Stimulated activated CD4-positive, alpha-beta T cell treated with anti-CD3 and anti-CD28 coated beads, Interleukin-15, amount 100 ng/mL, for 1 hour (primary cell): ENCODE measurements around the gene VN1R5.

ENCODE experiments used
- DNase-seq, 2 donors: peaks; one replicate each; pipeline ENCODE4 v3.0.0-alpha.2; 2020; ENCODE audit warnings: low read depth in 1 of 2, low spot score in 1 of 2

Gene VN1R5

DNA sequence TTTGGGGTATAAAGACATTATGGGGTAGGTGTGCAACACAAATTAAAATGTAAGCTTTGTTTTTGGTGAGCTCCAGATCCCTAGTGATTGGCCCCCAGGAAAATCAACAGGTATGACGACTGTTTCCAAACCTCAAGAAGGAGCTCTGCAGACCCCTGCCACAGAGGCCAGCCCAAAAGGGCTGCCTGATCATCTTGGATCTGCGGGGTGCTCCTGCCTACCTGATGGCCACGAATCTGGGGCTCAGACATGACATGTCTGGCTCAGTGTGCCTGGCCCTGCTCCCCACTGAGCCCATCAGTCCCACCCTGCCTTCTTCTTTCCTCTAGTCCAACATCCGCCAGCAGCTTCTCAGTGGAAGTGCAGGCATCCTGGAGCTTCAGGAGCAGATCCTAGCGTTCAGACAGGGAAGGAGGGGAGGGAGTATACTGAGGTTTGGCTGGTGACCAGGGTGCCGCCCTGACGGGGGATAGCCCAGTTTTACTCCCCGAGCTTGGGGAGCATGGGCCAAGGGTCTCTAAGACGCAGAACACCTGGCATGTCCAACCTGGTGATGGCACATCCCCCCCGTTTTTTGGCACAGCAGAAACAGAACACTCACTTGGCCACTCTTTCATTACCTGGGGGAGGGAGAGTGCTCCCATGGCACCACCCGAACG, 44.0 kb downstream of the VN1R5 start:
- DNase-seq: no peak

DNA sequence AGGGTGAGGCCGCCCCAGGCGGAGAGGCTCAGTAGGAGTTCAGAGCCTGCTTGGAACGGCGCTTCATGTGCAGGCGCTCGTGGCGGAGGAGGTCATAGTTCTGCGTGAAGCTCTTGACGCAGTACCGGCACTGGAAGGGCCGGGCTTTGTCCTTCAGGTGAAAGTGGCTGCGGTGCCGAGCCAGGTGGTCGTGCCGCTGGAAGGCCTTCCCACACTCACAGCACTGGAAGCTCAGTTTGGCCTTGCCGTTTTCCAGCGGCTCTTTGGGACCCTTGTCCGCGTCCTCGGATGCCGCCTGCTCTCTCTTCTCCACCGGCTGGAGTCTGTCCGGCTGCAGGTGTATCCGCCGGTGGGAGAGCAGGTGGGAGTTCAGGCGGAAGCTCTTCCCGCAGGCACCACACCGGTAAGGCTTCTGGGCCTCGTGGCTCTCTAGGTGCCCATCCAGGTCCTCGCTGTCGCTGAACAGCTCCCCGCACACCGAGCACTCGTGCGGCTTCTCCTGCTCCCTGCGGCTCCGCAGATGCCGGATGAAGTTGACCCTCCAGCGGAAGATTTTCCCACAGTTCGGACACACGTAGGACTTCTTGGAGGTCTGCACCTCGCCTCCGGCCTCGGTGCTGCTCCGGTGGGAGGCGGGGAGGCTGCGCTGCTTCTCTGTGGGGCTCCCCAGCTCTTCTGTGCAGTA, 44.8 kb downstream of the VN1R5 start:
- no peak for DNase-seq

DNA sequence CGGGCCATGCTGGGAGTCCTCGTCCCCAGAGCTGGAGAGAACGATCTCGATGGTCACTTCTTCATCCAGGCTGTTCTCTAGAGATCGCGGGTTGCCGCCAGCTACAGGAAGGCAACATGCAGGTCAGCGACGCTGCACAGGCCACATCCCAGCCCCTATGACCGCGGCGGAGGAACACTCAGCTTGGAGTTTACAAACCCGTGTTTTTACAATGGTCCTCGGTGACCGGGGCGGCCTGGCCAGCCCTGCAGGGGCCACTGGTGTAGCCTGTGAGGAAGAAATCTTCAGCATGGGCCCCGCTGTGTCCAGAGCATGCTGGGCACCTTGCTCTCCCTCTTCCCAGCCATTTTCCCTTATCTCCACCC, 45.3 kb downstream of the VN1R5 start:
- DNase-seq: no peak

- no peak for DNase-seq
Observed at GRCh38 chr1:247303216-247303615, 47.3 kb downstream of the VN1R5 start.

GRCh38 chr1:247304031-247304430, 48.2 kb downstream of the VN1R5 start:
- DNase-seq: no peak
